ENCODE measurements around the gene CFAP70. TPM values are rescaled to one million over a fixed set of nuclear protein-coding genes. Genes with fewer than 3 reads are reported as not detected.
"Not testable (repeated sequence)": the region's sequence is repeated elsewhere in the genome, so short reads cannot be mapped to it uniquely, and the experiment has no call there.

The CFAP70 gene
- total RNA-seq, 2 donors from 2014 or later, result 0.95 to 1.1 TPM

DNA sequence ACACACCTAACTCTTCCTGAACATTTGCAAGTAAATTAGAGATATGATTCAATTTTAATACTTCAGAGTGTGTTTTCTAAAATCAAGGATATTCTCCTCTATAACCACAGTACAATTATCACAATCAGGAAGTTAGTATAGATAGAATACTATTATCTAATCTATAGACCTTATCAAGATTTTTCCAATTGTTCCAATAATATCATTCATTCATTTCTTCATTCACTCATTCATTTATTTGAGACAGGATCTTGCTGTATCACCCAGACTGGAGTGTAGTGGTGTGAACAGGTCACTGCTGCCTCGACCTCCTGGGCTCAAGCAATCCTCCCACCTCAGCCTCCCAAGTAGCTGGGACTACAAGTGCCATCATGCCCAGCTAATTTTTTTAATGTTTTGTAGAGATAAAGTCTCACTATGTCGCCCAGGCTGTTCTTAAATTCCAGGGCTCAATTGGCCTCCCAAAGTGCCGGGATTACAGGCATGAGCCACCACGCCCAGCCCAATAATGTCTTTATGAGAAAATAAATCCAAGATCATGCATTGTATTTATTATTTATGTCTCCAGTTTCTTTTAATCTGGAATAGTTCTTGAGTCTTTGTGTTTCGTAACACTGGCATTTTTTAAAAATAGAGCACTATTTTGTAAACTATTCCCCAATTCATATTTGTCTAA is 95.6 kb downstream of the CFAP70 start:
- DNase-seq (no peak), ATAC-seq (replicated peaks in 1 of 2) (no peak)
- H3K9me3 Mint-ChIP-seq, result peaks cover 2 to 8% of the 10 kb centered on the region in 2 donors
- H3K27ac Mint-ChIP-seq, result no peak overlapping the region
- no peaks in the 10 kb centered on the region for H3K27me3 Mint-ChIP-seq (ENCODE audit: low read depth)
- H3K36me3 Mint-ChIP-seq (ENCODE audit: insufficient read depth in 2 of 2), result no peaks in the 10 kb centered on the region
- H3K4me3 Mint-ChIP-seq, result no peak overlapping the region
- peaks cover 11% of the 10 kb centered on the region for H3K4me1 Mint-ChIP-seq (ENCODE audit: low read depth)

DNA sequence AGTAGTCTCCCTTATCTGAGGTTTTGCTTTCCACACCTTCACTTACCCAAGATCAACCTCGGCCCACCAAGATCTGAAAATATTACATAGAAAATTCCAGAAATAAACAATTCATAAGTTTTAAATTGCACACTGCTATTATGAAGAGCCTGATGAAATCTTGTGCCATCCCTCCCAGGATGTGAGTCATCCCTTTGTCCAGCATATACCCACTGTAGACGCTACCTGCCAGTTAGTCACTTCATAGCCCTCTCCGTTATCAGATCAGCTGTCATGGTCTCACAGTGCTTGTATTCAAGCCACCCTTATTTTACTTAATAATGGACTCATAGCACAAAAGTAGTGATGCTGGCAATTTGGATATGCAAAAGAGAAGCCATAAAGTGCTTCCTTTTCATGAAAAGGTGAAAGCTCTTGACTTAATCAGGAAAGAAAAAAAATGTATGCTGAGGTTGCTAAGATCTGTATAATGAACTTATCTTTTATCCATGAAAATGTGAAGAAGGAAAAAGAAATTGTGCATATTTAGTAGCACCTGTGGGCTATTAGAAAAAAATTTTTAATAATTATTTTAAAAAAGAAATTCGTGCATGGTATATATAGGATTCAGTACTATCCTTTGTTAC is 96.4 kb downstream of the CFAP70 start:
- no peaks in the 10 kb centered on the region for H3K27me3 Mint-ChIP-seq (ENCODE audit: low read depth)
- peaks cover 2 to 8% of the 10 kb centered on the region in 2 donors for H3K9me3 Mint-ChIP-seq
- no peak overlapping the region for H3K4me3 Mint-ChIP-seq
- H3K4me1 Mint-ChIP-seq (ENCODE audit: low read depth), result peaks cover 11% of the 10 kb centered on the region
- DNase-seq, result peak in 1 of 2 donors; percentile 28
- peak overlapping the region; percentile 94 for H3K27ac Mint-ChIP-seq
- ATAC-seq (replicated peaks in 1 of 2), result peak; percentile 80 to 85
- no peaks in the 10 kb centered on the region for H3K36me3 Mint-ChIP-seq (ENCODE audit: insufficient read depth in 2 of 2)

DNA sequence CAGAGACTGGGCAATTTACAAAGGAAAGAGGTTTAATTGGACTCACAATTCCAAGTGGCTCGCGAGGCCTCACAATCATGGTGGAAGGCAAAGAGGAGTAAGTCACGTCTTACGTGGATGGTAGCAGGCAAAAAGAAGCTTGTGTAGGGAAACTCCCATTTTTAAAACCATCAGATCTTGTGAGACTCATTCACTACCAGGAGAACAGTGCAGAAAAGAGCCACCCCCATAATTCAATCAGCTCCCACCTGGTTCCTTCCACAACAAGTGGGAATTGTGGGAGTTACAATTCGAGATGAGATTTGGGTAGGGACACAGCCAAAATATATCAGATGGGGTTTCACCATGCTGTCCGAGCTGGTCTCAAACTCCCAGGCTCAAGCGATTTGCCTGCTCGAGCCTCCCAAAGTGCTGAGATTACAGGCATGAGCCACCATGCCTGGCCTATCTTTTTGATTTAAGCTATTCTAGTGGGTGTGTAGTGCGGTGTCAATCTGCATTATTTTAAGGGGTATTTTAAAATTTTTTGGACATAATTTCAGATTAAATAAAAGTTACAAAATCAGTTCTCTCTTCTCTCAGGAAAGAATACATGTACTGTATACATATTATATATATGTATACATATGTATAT is 97.2 kb downstream of the CFAP70 start:
- H3K27ac Mint-ChIP-seq, result no peak overlapping the region
- DNase-seq (no peak), ATAC-seq (replicated peaks in 1 of 2) (no peak)
- H3K4me1 Mint-ChIP-seq (ENCODE audit: low read depth), result peaks cover 11% of the 10 kb centered on the region
- H3K36me3 Mint-ChIP-seq (ENCODE audit: insufficient read depth in 2 of 2), result no peaks in the 10 kb centered on the region
- peaks cover 2 to 8% of the 10 kb centered on the region in 2 donors for H3K9me3 Mint-ChIP-seq
- no peaks in the 10 kb centered on the region for H3K27me3 Mint-ChIP-seq (ENCODE audit: low read depth)
- H3K4me3 Mint-ChIP-seq, result no peak overlapping the region

GRCh38 chr10:73258612-73259011 is 100.1 kb downstream of the CFAP70 start:
- not testable (repeated sequence) for H3K36me3 Mint-ChIP-seq (ENCODE audit: insufficient read depth in 2 of 2); H3K4me3 Mint-ChIP-seq; H3K27ac Mint-ChIP-seq; H3K27me3 Mint-ChIP-seq (ENCODE audit: low read depth); H3K9me3 Mint-ChIP-seq; DNase-seq; ATAC-seq (replicated peaks in 1 of 2)
- peaks cover 11% of the 10 kb centered on the region for H3K4me1 Mint-ChIP-seq (ENCODE audit: low read depth)

DNA sequence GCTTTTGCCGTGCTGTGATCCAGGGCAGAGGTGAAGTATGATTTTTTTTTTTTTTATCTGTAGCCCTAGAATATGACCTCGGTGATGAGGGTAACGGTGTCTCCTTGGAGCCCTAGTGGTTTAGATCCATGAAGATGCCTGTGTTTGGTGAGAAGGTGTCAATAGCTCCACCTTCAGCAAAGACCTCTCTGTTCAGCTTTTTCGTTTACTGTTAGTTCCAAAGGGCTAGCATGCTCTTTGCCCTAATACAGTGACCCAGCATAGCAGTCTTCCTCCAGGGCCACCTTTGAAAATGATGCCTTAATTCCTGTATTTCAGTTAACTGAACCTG is 105.5 kb downstream of the CFAP70 start:
- Mint-ChIP-seq H3K27ac (peak overlapping the region; percentile 93), H3K4me1 (ENCODE audit: low read depth) (peaks cover 37% of the 10 kb centered on the region), H3K9me3 (no peaks in the 10 kb centered on the region), H3K36me3 (ENCODE audit: insufficient read depth in 2 of 2) (peaks cover 15 to 21% of the 10 kb centered on the region in 2 donors), H3K4me3 (peak overlapping the region; percentile 97 to 99), H3K27me3 (ENCODE audit: low read depth) (no peaks in the 10 kb centered on the region)
- no peak for ATAC-seq (replicated peaks in 1 of 2)
- DNase-seq, result peak in 1 of 2 donors; percentile 11

DNA sequence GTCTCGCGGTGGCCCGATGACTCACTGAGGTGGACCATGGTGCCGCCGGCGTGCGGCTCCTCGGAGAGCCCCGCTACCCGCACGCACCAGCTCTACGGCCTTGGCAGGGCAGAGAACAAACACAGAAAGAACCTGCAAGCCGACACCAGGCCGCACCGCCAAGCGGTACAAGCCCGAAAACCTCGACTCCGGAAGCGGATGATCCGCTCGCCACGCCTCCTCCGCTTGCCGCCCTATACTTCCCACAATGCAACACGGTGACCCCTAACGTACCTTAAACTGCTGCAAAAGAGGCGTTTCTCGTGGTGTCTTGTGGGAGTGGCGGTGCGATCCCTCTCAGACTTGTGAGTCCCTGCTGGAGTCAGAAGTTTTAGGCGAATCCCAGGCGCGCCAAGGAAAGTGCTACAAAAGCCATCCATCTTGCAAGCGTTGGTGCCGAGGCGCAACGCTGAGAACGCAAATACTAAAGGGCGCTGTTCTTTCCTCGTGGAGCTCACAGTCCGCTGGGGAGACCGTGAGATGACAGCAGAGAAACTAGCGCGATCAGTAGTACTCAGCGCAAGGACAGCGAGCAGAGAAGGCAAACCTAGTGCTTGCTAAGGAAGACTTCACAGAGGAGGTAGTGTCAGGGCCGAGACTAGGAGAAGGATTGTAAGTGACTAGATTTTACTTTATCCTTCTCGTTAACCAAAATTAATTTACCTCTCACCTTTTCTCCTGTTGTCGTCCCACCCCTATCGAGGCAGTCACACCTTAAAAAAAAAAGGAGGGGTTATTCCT is 106.0 kb downstream of the CFAP70 start, which contains the start of gene MRPS16:
MRPS16 (minus strand) TSS at position 200 of the 780 bp plus-strand sequence; CDS start at position 38, 162 bp downstream.
- peak; percentile 91 to 92 for ATAC-seq (replicated peaks in 1 of 2)
- Mint-ChIP-seq H3K36me3 (ENCODE audit: insufficient read depth in 2 of 2) (peaks cover 17 to 21% of the 10 kb centered on the region in 2 donors), H3K9me3 (no peaks in the 10 kb centered on the region), H3K27ac (peak within 1 kb of the TSS; percentile 93), H3K27me3 (ENCODE audit: low read depth) (no peaks in the 10 kb centered on the region), H3K4me1 (ENCODE audit: low read depth) (peaks cover 42% of the 10 kb centered on the region), H3K4me3 (peak within 1 kb of the TSS; percentile 97 to 99)
- peak; percentile 90 to 95 for DNase-seq

GRCh38 chr10:73251683-73252444 is 106.8 kb downstream of the CFAP70 start:
- ATAC-seq (replicated peaks in 1 of 2), result peak; percentile 2 to 78
- H3K4me3 Mint-ChIP-seq, result peak overlapping the region; percentile 97 to 99

GRCh38 chr10:73248259-73248724 is 110.4 kb downstream of the CFAP70 start:
- Mint-ChIP-seq H3K4me1 (ENCODE audit: low read depth) (peaks cover 70% of the 10 kb centered on the region), H3K27ac (peak overlapping the region; percentile 98), H3K4me3 (peak overlapping the region; percentile 98 to 100), H3K27me3 (ENCODE audit: low read depth) (no peaks in the 10 kb centered on the region), H3K9me3 (no peaks in the 10 kb centered on the region), H3K36me3 (ENCODE audit: insufficient read depth in 2 of 2) (peaks cover 30 to 38% of the 10 kb centered on the region in 2 donors)
- no peak for DNase-seq
- ATAC-seq (replicated peaks in 1 of 2), result no peak

More at GRCh38 chr10:73251683-73252444, 106.8 kb downstream of the CFAP70 start:
- peaks cover 47% of the 10 kb centered on the region for H3K4me1 Mint-ChIP-seq (ENCODE audit: low read depth)
- H3K9me3 Mint-ChIP-seq, result no peaks in the 10 kb centered on the region
- H3K27me3 Mint-ChIP-seq (ENCODE audit: low read depth), result no peaks in the 10 kb centered on the region
- peak in 1 of 2 donors; percentile 11 for DNase-seq
- H3K27ac Mint-ChIP-seq, result peak overlapping the region; percentile 93
- peaks cover 17 to 21% of the 10 kb centered on the region in 2 donors for H3K36me3 Mint-ChIP-seq (ENCODE audit: insufficient read depth in 2 of 2)

GRCh38 chr10:73247509-73248258 is 111.0 kb downstream of the CFAP70 start:
- Mint-ChIP-seq H3K4me1 (ENCODE audit: low read depth) (peaks cover 76% of the 10 kb centered on the region), H3K4me3 (peak overlapping the region; percentile 98 to 100), H3K9me3 (no peaks in the 10 kb centered on the region), H3K27ac (peak overlapping the region; percentile 98), H3K27me3 (ENCODE audit: low read depth) (no peaks in the 10 kb centered on the region), H3K36me3 (ENCODE audit: insufficient read depth in 2 of 2) (peaks cover 28 to 43% of the 10 kb centered on the region in 2 donors)
- DNase-seq, result no peak
- no peak for ATAC-seq (replicated peaks in 1 of 2)

DNA sequence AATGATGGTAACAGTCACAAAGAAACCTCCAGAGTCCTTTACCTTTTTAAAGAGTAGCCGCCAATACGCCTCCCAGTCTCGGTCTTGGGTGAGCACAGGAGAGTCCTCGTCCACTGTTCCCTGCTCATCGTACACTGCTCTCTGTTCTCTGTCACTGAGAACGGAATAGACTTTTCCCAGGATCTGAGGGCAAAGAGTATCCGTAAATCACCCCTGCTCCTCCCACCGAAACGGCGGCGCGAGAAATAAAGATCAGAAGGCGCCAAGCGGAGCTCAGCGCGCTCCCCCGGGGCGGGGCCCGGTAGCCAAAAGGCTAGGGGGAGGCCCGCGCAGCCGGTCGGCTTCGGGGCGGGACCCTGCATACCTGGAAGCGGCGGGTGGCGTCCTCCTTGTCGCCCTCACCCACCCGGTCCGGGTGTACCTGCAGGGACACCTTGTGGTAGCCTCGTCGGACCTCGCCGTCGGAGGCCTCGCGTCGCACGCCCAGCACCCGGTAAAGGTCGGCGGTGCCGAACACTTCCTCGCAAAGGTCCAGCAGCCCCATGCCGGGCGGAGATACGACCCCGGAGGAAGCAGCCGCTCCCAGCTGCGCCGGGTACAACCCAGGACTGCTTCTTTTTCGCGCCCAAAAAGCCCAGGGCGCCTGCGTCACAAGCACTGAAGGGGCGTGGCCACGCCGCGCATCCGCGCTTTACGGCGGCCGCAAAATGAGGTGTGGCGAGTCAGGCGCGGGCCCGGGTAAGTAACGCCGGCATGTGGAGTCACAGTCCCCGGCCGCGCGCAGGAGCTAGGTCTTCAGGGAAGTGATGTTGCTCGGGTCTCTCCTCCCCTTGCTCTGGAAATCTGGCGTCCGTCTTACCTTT is 111.8 kb downstream of the CFAP70 start, which contains the start of gene DNAJC9:
DNAJC9 (minus strand) TSS at position 610 of the 863 bp plus-strand sequence; CDS start at position 544, 66 bp downstream.
- Mint-ChIP-seq H3K4me1 (ENCODE audit: low read depth) (peaks cover 76% of the 10 kb centered on the region), H3K27me3 (ENCODE audit: low read depth) (no peaks in the 10 kb centered on the region), H3K27ac (peak within 1 kb of the TSS; percentile 99), H3K36me3 (ENCODE audit: insufficient read depth in 2 of 2) (peaks cover 26 to 49% of the 10 kb centered on the region in 2 donors), H3K4me3 (peak within 1 kb of the TSS; percentile 98 to 100), H3K9me3 (no peaks in the 10 kb centered on the region)
- peak; percentile 92 to 95 for ATAC-seq (replicated peaks in 1 of 2)
- DNase-seq, result peak; percentile 97 to 98

DNA sequence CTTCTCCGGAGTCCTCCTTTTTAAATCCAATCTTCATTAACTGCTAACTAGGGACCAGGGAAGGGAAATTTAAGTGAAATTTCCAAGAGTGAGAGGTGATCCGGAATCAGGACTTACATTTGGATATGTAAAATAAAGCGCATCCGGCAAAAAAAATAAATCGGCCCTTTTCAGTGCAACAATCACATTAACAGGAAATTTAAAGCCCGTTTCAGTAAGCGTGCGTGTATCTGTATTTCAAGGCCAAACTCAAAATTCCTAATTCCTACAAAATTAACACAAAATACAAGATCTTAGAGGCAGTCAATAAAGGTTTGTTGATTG is 112.4 kb downstream of the CFAP70 start:
- DNase-seq (no peak), ATAC-seq (replicated peaks in 1 of 2) (no peak)
- H3K4me3 Mint-ChIP-seq, result peak overlapping the region; percentile 98 to 100
- H3K9me3 Mint-ChIP-seq, result no peaks in the 10 kb centered on the region
- H3K27me3 Mint-ChIP-seq (ENCODE audit: low read depth), result no peaks in the 10 kb centered on the region
- peaks cover 23 to 49% of the 10 kb centered on the region in 2 donors for H3K36me3 Mint-ChIP-seq (ENCODE audit: insufficient read depth in 2 of 2)
- peak overlapping the region; percentile 99 for H3K27ac Mint-ChIP-seq
- H3K4me1 Mint-ChIP-seq (ENCODE audit: low read depth), result peaks cover 70% of the 10 kb centered on the region
